Immature natural killer cell (primary cell): Measurements from ENCODE around the gene S100A5. TPM values are rescaled to one million over a fixed set of nuclear protein-coding genes. Genes with fewer than 3 reads are reported as not detected.
A peak's percentile ranks its signal among the peaks of the same experiment; 100 is the strongest.

Experiments used
- DNase-seq, 3 donors: peaks; one replicate each; pipeline ENCODE4 v3.0.0; 2022; ENCODE audit warnings: mixed read lengths in 1 of 3
- H3K27ac Mint-ChIP-seq, 6 donors: one replicate each; pipeline ENCODE4 v1.8.0; 2020; ENCODE audit warnings: mixed read lengths in 6 of 6, mild to moderate bottlenecking in 5 of 6, inconsistent platforms in 4 of 6, moderate library complexity in 3 of 6
- H3K27me3 Mint-ChIP-seq, 3 donors: one replicate each; pipeline ENCODE4 v1.8.0; 2020 to 2021; ENCODE audit warnings: low read depth in 3 of 3, mild to moderate bottlenecking in 3 of 3, mixed read lengths in 3 of 3, moderate library complexity in 3 of 3, inconsistent platforms in 1 of 3
- H3K36me3 Mint-ChIP-seq, 3 donors: one replicate each; pipeline ENCODE4 v1.8.0; 2020; ENCODE audit warnings: mixed read lengths in 3 of 3, inconsistent platforms in 2 of 3, mild to moderate bottlenecking in 2 of 3
- H3K4me1 Mint-ChIP-seq, 2 donors: one replicate each; pipeline ENCODE4 v1.8.0; 2020; ENCODE audit warnings: inconsistent platforms in 2 of 2, mild to moderate bottlenecking in 2 of 2, mixed read lengths in 2 of 2, moderate library complexity in 1 of 2
- H3K4me3 Mint-ChIP-seq, 5 donors: one replicate each; pipeline ENCODE4 v1.8.0; 2020; ENCODE audit warnings: mild to moderate bottlenecking in 5 of 5, mixed read lengths in 5 of 5, inconsistent platforms in 3 of 5, moderate library complexity in 3 of 5
- H3K9me3 Mint-ChIP-seq, 6 donors: one replicate each; pipeline ENCODE4 v1.8.0; 2020; ENCODE audit warnings: mild to moderate bottlenecking in 6 of 6, mixed read lengths in 6 of 6, inconsistent platforms in 4 of 6, moderate library complexity in 3 of 6
- polyA plus RNA-seq, 3 donors: library from polyadenylated mRNA; unstranded; fragments of 300-500 nt; fragmentation: Illumina TruSeq; gene quantifications; one replicate each; pipeline ENCODE4 v1.2.3, GENCODE V29; 2021

The S100A5 gene
- polyA plus RNA-seq, 3 donors from 2014 or later: 0.68 TPM; not detected in 2

DNA sequence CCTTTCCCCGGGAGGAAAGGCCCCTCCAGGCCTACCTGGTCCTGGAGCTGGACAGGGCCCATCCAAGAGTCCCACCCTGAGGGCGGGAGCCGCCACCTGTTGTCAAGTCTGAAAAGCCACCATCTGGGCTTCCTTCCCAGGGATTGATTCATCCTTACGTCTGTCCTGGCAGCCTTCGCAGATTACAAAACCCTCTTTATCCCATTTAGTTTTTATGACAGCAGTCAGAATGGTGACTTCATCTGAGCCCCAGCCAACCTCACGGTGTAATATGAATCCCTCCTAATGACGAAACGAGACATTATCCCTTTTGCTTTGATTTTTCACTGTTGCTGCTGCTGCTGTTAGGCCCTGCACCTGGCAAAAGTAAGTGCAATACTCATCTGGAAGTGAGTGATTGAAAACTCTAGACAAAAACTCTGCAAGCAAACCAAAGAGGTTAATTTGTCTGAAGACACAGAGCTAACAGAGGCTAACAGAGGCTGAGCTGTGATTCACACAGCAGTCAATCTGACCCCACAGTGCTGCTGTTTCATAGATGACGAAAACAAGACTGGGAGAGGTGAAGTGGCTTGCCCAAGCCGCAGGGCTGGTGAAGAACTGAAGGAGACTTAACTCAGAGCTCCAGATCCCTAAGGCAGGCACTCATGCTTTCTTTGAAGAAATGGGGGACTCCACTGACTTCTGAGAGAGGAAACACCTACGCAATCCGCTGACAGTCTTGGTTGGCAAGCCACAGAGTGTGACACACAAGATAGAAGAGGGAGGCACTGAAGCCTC is 50.3 kb downstream of the S100A5 start:
- no peak overlapping the region for H3K4me3 Mint-ChIP-seq
- no peaks in the 10 kb centered on the region for H3K9me3 Mint-ChIP-seq
- H3K36me3 Mint-ChIP-seq: peaks cover 0 to 3% (median 0%) of the 10 kb centered on the region in 3 donors
- H3K4me1 Mint-ChIP-seq: no peaks in the 10 kb centered on the region
- DNase-seq: no peak
- H3K27ac Mint-ChIP-seq: peak overlapping the region in 1 of 6 donors; percentile 28
- peaks cover 1 to 19% (median 7%) of the 10 kb centered on the region in 3 donors for H3K27me3 Mint-ChIP-seq

DNA sequence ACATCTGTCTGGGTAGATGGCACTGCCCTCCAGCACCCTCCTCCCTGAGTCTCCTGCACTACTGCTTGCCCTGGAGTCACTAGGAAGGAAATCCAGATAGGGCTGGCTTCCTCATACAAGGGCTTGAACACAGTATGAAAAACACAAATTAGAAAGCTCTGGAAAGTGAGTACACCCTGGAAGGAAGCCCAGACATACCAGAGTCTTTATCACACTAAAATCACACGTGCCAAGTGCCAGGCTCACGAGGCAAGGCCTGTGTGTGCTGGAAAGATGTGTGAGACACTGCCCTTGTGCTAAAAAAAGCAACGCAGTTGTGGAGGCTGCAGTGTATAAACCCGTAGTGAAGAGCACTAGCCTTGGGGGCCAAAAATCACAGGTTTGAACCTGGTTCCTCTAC is 52.0 kb downstream of the S100A5 start:
- DNase-seq: no peak
- Mint-ChIP-seq H3K9me3 (no peaks in the 10 kb centered on the region), H3K4me1 (no peaks in the 10 kb centered on the region), H3K36me3 (peaks cover 0 to 3% (median 0%) of the 10 kb centered on the region in 3 donors), H3K27me3 (peaks cover 0 to 17% (median 7%) of the 10 kb centered on the region in 3 donors), H3K27ac (no peak overlapping the region), H3K4me3 (no peak overlapping the region)

DNA sequence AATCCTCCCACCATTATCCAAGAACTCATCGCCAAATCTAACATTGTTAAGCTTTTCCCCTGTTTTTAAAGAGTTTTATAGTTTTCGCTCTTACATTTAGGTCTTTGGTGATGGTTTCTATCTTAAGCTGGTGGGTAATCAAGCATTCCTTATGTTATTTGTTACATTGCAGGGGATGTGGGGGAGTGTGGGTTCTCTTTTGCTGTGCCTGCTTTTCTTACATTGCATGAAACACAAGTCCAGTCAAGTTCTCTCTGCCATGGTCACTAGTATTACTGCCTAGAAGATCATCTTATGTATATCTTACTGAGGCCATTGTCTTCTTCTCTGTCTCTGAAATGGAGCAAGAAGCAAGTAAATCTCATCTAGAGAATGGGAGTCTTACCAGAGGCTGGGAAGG is 53.0 kb downstream of the S100A5 start:
- Mint-ChIP-seq H3K36me3 (no peaks in the 10 kb centered on the region), H3K4me1 (no peaks in the 10 kb centered on the region), H3K27ac (no peak overlapping the region), H3K27me3 (peaks cover 0 to 22% (median 9%) of the 10 kb centered on the region in 3 donors), H3K9me3 (no peaks in the 10 kb centered on the region), H3K4me3 (no peak overlapping the region)
- DNase-seq: no peak

Other genes starting within 250 kb of the S100A5 start
- not detected for gene PGLYRP3, start 228.0 kb downstream of the S100A5 start, polyA plus RNA-seq
- not detected for gene PGLYRP4, start 192.1 kb downstream of the S100A5 start, polyA plus RNA-seq
- 100 to 1,000 TPM in 1 of 3 donors, 10 to 100 TPM in 2; 38.1 to 109 (median 86.0) TPM for gene S100A9, start 183.1 kb downstream of the S100A5 start, polyA plus RNA-seq
- 1 to 10 TPM in 2 of 3 donors, under 1 TPM in 1; 0.87 to 3.8 (median 2.6) TPM for gene S100A12, start 165.3 kb downstream of the S100A5 start, polyA plus RNA-seq
- gene S100A8, start 149.9 kb downstream of the S100A5 start, polyA plus RNA-seq: 10 to 100 TPM; 20.3 to 43.5 (median 40.3) TPM
- not detected for gene S100A7A, start 124.4 kb downstream of the S100A5 start, polyA plus RNA-seq
- not detected for gene S100A7, start 80.3 kb downstream of the S100A5 start, polyA plus RNA-seq
- 100 to 1,000 TPM; 472 to 828 (median 543) TPM for gene S100A6, start 4.9 kb downstream of the S100A5 start, polyA plus RNA-seq
- gene S100A4, start 4.9 kb upstream of the S100A5 start, polyA plus RNA-seq: 1,000 to 10,000 TPM; 1,846 to 2,303 (median 2,006) TPM
- not detected for gene S100A3, start 8.3 kb upstream of the S100A5 start, polyA plus RNA-seq
- gene S100A2, start 24.9 kb upstream of the S100A5 start, polyA plus RNA-seq: under 1 TPM in 1 of 3 donors, not detected in 2; 0.83 TPM
- gene S100A16, start 72.2 kb upstream of the S100A5 start, polyA plus RNA-seq: not detected
- not detected for gene S100A14, start 75.4 kb upstream of the S100A5 start, polyA plus RNA-seq
- gene S100A13, start 86.6 kb upstream of the S100A5 start, polyA plus RNA-seq: 1 to 10 TPM; 1.5 to 9.7 (median 3.7) TPM
- gene S100A1, start 87.5 kb upstream of the S100A5 start, polyA plus RNA-seq: not detected
- gene CHTOP, start 93.1 kb upstream of the S100A5 start, polyA plus RNA-seq: 10 to 100 TPM; 37.5 to 70.8 (median 63.1) TPM
- 100 to 1,000 TPM in 1 of 3 donors, 10 to 100 TPM in 2; 95.8 to 106 (median 96.0) TPM for gene SNAPIN, start 117.8 kb upstream of the S100A5 start, polyA plus RNA-seq
- 100 to 1,000 TPM; 162 to 221 (median 164) TPM for gene ILF2, start 130.1 kb upstream of the S100A5 start, polyA plus RNA-seq
- not detected for gene NPR1, start 137.8 kb upstream of the S100A5 start, polyA plus RNA-seq
- gene INTS3, start 187.1 kb upstream of the S100A5 start, polyA plus RNA-seq: 10 to 100 TPM in 1 of 3 donors, 1 to 10 TPM in 2; 7.5 to 14.5 (median 7.9) TPM
- gene SLC27A3, start 234.5 kb upstream of the S100A5 start, polyA plus RNA-seq: 10 to 100 TPM; 38.3 to 89.0 (median 54.3) TPM